H9 (cell line): ENCODE data around the gene ALDH1A1. TPM values are rescaled to one million over a fixed set of nuclear protein-coding genes. Genes with fewer than 3 reads are reported as not detected.

Source experiments
- DNase-seq: peaks from one replicate; pipeline ENCODE4 v3.0.0-alpha.2; 2017
- H2AFZ ChIP-seq: one replicate; pipeline ENCODE4 v1.6.1; 2013; ENCODE audit warnings: mild to moderate bottlenecking, low read length, control low read depth, moderate library complexity
- H2AK5ac ChIP-seq: 2 replicates; pipeline ENCODE4 v1.6.1; 2013; ENCODE audit warnings: low read length, control low read depth, mixed read lengths; ENCODE audit not compliant: insufficient read length
- H2BK120ac ChIP-seq: one replicate; pipeline ENCODE4 v1.6.1; 2013; ENCODE audit warnings: low read depth, mild to moderate bottlenecking, low read length, control low read depth, inconsistent platforms; ENCODE audit not compliant: poor library complexity, severe bottlenecking
- H2BK12ac ChIP-seq: 2 replicates; pipeline ENCODE4 v1.6.1; 2013; ENCODE audit warnings: low read length, control low read depth, mixed read lengths, low read depth; ENCODE audit not compliant: insufficient read length
- H2BK15ac ChIP-seq: 2 replicates; pipeline ENCODE4 v1.6.1; 2013; ENCODE audit warnings: low read depth, low read length, control low read depth
- H2BK20ac ChIP-seq: one replicate; pipeline ENCODE4 v1.6.1; 2013; ENCODE audit warnings: low read depth, mild to moderate bottlenecking, low read length, control low read depth, inconsistent platforms; ENCODE audit not compliant: poor library complexity, severe bottlenecking
- H2BK5ac ChIP-seq: 2 replicates; pipeline ENCODE4 v1.6.1; 2013; ENCODE audit warnings: low read length, control low read depth, mixed read lengths; ENCODE audit not compliant: insufficient read length
- H3K14ac ChIP-seq: 2 replicates; pipeline ENCODE4 v1.6.1; 2013; ENCODE audit warnings: low read length, control low read depth; ENCODE audit not compliant: insufficient read depth
- H3K18ac ChIP-seq: 2 replicates; pipeline ENCODE4 v1.6.1; 2013; ENCODE audit warnings: low read depth, mild to moderate bottlenecking, mixed read lengths, low read length, control low read depth; ENCODE audit not compliant: insufficient read length
- H3K23ac ChIP-seq: 2 replicates; pipeline ENCODE4 v1.6.1; 2013; ENCODE audit warnings: low read length, control low read depth, mixed read lengths, low read depth; ENCODE audit not compliant: insufficient read length
- H3K23me2 ChIP-seq: 2 replicates; pipeline ENCODE4 v1.6.1; 2013; ENCODE audit warnings: low read depth, mild to moderate bottlenecking, mixed read lengths, low read length, control low read depth; ENCODE audit not compliant: insufficient read length, poor library complexity, severe bottlenecking
- H3K27ac ChIP-seq: 2 replicates; pipeline ENCODE4 v1.5.1; 2013; ENCODE audit warnings: low read length, control low read depth, mixed read lengths, low read depth; ENCODE audit not compliant: insufficient read length
- H3K27me3 ChIP-seq: 2 replicates; pipeline ENCODE4 v1.6.1; 2013; ENCODE audit warnings: low read length, control low read depth, inconsistent platforms; ENCODE audit not compliant: insufficient read depth
- H3K4ac ChIP-seq: 2 replicates; pipeline ENCODE4 v1.6.1; 2013; ENCODE audit warnings: low read depth, mild to moderate bottlenecking, control low read depth, inconsistent platforms, low read length, moderate library complexity
- H3K4me1 ChIP-seq: 2 replicates; pipeline ENCODE4 v1.6.1; 2013; ENCODE audit warnings: low read length, control low read depth, inconsistent platforms; ENCODE audit not compliant: insufficient read depth
- H3K4me2 ChIP-seq: 2 replicates; pipeline ENCODE4 v1.6.1; 2013; ENCODE audit warnings: low read length, control low read depth, mixed read lengths; ENCODE audit not compliant: insufficient read length, insufficient read depth
- H3K56ac ChIP-seq: 2 replicates; pipeline ENCODE4 v1.6.1; 2013; ENCODE audit warnings: low read depth, mild to moderate bottlenecking, mixed read lengths, low read length, control low read depth; ENCODE audit not compliant: insufficient read length
- H3K79me1 ChIP-seq: 2 replicates; pipeline ENCODE4 v1.6.1; 2013; ENCODE audit warnings: low read depth, mild to moderate bottlenecking, moderate library complexity, low read length, control low read depth, inconsistent platforms; ENCODE audit not compliant: insufficient read depth, poor library complexity, severe bottlenecking
- H3K79me2 ChIP-seq: 2 replicates; pipeline ENCODE4 v1.6.1; 2013; ENCODE audit warnings: low read length, control low read depth, inconsistent platforms; ENCODE audit not compliant: insufficient read depth
- H3K9ac ChIP-seq: 2 replicates; pipeline ENCODE4 v1.6.1; 2013; ENCODE audit warnings: low read length, control low read depth, mixed read lengths; ENCODE audit not compliant: insufficient read length; ENCODE audit errors: extremely low read depth
- H3K9me3 ChIP-seq: one replicate; pipeline ENCODE4 v1.6.1; 2013; ENCODE audit warnings: low read depth, low read length, inconsistent platforms; ENCODE audit not compliant: control insufficient read depth
- H3T11ph ChIP-seq: one replicate; pipeline ENCODE4 v1.6.1; 2013; ENCODE audit warnings: mild to moderate bottlenecking, low read length, control low read depth, inconsistent platforms
- H4K20me1 ChIP-seq: one replicate; pipeline ENCODE4 v1.6.1; 2013; ENCODE audit not compliant: control insufficient read depth, insufficient read length, insufficient read depth
- H4K5ac ChIP-seq: 2 replicates; pipeline ENCODE4 v1.6.1; 2013; ENCODE audit warnings: low read depth, mild to moderate bottlenecking, mixed read lengths, low read length, control low read depth; ENCODE audit not compliant: insufficient read length
- H4K8ac ChIP-seq: replicated peaks from 2 replicates; pipeline ENCODE4 v1.6.1; 2013; ENCODE audit warnings: low read length, control low read depth, mixed read lengths, low read depth; ENCODE audit not compliant: insufficient read length
- H4K91ac ChIP-seq: 2 replicates; pipeline ENCODE4 v1.6.1; 2013; ENCODE audit warnings: low read depth, mild to moderate bottlenecking, moderate library complexity, mixed read lengths, low read length, control low read depth; ENCODE audit not compliant: insufficient read length
- H3K27ac Mint-ChIP-seq, 3 experiments: 2 replicates in 2 of 3; 3 replicates in 1 of 3; pipeline ENCODE4 v1.8.0; 2020 to 2021; ENCODE audit warnings: mixed read lengths in 3 of 3, mild to moderate bottlenecking in 1 of 3, moderate library complexity in 1 of 3
- H3K27me3 Mint-ChIP-seq: 2 replicates; pipeline ENCODE4 v1.8.0; 2021; ENCODE audit warnings: low read depth, mild to moderate bottlenecking, moderate library complexity, mixed read lengths
- H3K36me3 Mint-ChIP-seq, 3 experiments: 2 replicates in 2 of 3; 3 replicates in 1 of 3; pipeline ENCODE4 v1.8.0; 2020 to 2021; ENCODE audit warnings: low read depth in 3 of 3, mixed read lengths in 3 of 3; ENCODE audit not compliant: insufficient read depth in 1 of 3
- H3K4me1 Mint-ChIP-seq, 2 experiments: 2 replicates each; pipeline ENCODE4 v1.8.0; 2020; ENCODE audit warnings: mixed read lengths in 2 of 2
- H3K4me3 Mint-ChIP-seq, 2 experiments: 2 replicates in 1 of 2; 3 replicates in 1 of 2; pipeline ENCODE4 v1.8.0; 2020 to 2021; ENCODE audit warnings: mild to moderate bottlenecking in 2 of 2, mixed read lengths in 2 of 2, moderate library complexity in 1 of 2
- H3K9me3 Mint-ChIP-seq, 2 experiments: 2 replicates in 1 of 2; 3 replicates in 1 of 2; pipeline ENCODE4 v1.8.0; 2020; ENCODE audit warnings: mild to moderate bottlenecking in 2 of 2, mixed read lengths in 2 of 2, moderate library complexity in 1 of 2
- WGBS: extraction: QIAGEN DNeasy Blood & Tissue Kit; methylation state at CpG from one replicate; pipeline ENCODE4 v1.1.7; 2013; ENCODE audit warnings: missing lambda C conversion rate, low lambda C conversion rate, mixed read lengths; ENCODE audit not compliant: insufficient read length; ENCODE audit errors: extremely low coverage; 5-methylcytosine and 5-hydroxymethylcytosine counted together
- total RNA-seq: library from RNA; stranded (reverse); gene quantifications from 2 replicates; pipeline ENCODE4 v1.2.1, GENCODE V29; 2021
- TF ChIP-seq, protein P1 (sequence below): fragments of 200-600 bp; sonication (generic); conservative IDR thresholded peaks from 3 replicates; pipeline ENCODE4 v1.8.0; 2021; ENCODE audit warnings: antibody characterized with exemption, mild to moderate bottlenecking

ALDH1A1 gene
- total RNA-seq, 1 experiment from 2014 or later, result 1.1 TPM

DNA sequence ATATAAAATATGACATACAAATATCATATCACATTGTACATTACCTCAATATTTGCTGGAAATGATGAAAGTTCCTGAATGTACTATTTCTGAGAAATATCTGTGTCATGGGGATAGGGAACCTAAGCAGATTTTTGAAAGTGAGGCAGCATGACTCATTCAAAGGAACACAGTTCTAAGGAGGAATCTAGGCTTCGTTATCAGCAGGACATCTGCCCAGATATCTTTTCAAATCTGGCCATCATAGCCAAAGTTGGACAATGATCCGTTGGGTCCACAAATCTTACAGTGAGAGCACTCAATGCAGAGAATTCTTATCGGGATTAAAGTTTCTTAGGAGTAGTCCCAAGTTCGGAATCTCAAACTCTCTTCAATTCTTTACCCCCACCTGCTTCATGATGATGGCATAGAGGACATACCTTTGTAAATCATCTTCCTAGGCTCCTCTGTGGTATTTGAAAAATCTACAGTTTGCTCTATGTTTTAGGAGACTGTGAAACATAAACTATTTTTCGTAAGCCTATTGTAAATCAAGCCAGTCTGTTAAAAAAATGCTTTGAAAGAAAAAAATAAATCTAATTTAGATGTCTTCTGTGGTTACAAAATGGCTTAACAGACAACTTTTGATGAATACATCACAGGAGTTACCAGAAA, 29.4 kb upstream of the ALDH1A1 start:
- H2BK12ac ChIP-seq, result no peak overlapping the region
- H2BK5ac ChIP-seq, result no peak overlapping the region
- TF ChIP-seq, protein P1, sequence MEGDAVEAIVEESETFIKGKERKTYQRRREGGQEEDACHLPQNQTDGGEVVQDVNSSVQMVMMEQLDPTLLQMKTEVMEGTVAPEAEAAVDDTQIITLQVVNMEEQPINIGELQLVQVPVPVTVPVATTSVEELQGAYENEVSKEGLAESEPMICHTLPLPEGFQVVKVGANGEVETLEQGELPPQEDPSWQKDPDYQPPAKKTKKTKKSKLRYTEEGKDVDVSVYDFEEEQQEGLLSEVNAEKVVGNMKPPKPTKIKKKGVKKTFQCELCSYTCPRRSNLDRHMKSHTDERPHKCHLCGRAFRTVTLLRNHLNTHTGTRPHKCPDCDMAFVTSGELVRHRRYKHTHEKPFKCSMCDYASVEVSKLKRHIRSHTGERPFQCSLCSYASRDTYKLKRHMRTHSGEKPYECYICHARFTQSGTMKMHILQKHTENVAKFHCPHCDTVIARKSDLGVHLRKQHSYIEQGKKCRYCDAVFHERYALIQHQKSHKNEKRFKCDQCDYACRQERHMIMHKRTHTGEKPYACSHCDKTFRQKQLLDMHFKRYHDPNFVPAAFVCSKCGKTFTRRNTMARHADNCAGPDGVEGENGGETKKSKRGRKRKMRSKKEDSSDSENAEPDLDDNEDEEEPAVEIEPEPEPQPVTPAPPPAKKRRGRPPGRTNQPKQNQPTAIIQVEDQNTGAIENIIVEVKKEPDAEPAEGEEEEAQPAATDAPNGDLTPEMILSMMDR, result no peak
- H3T11ph ChIP-seq, result no peak overlapping the region
- Mint-ChIP-seq H3K9me3 (no peaks in the 10 kb centered on the region), H3K36me3 (no peaks in the 10 kb centered on the region), H3K27me3 (no peaks in the 10 kb centered on the region), H3K4me1 (peaks cover 5% of the 10 kb centered on the region in 2 experiments), H3K4me3 (no peak overlapping the region), H3K27ac (no peak overlapping the region)
- no peaks in the 10 kb centered on the region for H3K23me2 ChIP-seq
- no peak overlapping the region for H4K8ac ChIP-seq
- no peak overlapping the region for H2AFZ ChIP-seq
- no peak overlapping the region for H2AK5ac ChIP-seq
- H3K79me2 ChIP-seq, result no peaks in the 10 kb centered on the region
- no peak overlapping the region for H3K56ac ChIP-seq
- no peak overlapping the region for H3K23ac ChIP-seq
- no peak overlapping the region for H3K9ac ChIP-seq
- H4K5ac ChIP-seq, result no peak overlapping the region
- H3K18ac ChIP-seq, result no peak overlapping the region
- no peaks in the 10 kb centered on the region for H3K79me1 ChIP-seq
- no peak for DNase-seq
- H4K20me1 ChIP-seq, result no peaks in the 10 kb centered on the region
- no peak overlapping the region for H4K91ac ChIP-seq
- H3K27me3 ChIP-seq, result no peaks in the 10 kb centered on the region
- H3K27ac ChIP-seq, result no peak overlapping the region
- no peaks in the 10 kb centered on the region for H3K4me1 ChIP-seq
- H3K14ac ChIP-seq, result no peak overlapping the region
- H3K4me2 ChIP-seq, result no peak overlapping the region
- H2BK15ac ChIP-seq, result no peak overlapping the region
- peak overlapping the region; percentile 75 for H2BK20ac ChIP-seq
- no CpG with 5 or more reads among the region's 5 CpGs for WGBS
- no peak overlapping the region for H2BK120ac ChIP-seq
- no peak overlapping the region for H3K4ac ChIP-seq
- H3K9me3 ChIP-seq, result no peaks in the 10 kb centered on the region
